ENCODE results near the gene COTL1.

COTL1 gene

DNA sequence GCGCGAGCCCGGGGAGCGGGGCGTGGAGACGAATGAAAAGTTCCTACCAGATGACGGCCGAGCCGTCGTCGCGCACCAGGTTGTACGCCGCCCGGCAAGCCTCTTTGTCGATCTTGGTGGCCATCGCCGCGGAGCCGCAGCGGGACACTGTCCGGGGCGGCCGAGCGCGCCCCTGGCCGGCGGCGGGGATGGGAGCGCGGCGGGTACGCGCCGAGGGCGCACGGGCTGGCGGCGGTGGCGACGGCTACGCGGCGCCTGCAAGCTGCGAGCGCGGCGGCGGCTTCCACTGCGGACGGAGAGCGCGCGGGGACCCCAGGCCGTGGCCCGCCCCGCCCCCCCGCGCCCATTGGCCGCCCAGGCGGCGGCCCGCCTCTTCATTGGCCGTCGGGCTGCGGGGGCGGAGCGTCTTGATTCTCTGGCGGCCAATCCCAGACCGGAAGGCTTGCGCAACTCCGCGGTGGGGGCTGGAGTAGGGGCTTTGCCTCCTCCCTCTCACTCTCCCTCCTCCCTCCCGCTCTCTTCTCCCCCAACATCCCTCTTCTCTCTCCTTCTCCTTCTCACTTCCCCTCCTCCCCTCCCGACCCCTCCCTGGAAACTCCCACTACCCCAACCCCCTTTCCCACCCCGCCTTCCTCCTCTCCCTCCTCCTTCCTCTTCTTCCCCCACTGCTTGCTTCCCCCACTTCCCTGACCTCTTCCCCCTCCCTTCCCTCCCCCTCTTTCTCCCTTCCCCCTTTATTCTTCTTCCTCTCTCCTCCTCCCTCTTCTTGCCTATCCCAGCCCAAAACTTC, at the start of gene COTL1:
COTL1 (minus strand) TSS at position 288 of the 790 bp plus-strand sequence; CDS start at position 124, 164 bp downstream.
- Histone ChIP-seq H3K4me1 (ENCODE audit: control insufficient read depth in 5 of 5, insufficient read depth in 5 of 5, low read length in 5 of 5) (peaks cover 7 to 53% (median 50%) of the 10 kb centered on the region in 5 donors), H3K27ac (ENCODE audit: low read depth, low read length) (peak within 1 kb of the TSS; percentile 83), H3K9me3 (ENCODE audit: control insufficient read depth in 5 of 5, low read length in 5 of 5) (no peaks in the 10 kb centered on the region), H3K9ac (ENCODE audit: low read length in 5 of 5) (peak within 1 kb of the TSS; percentile 26 to 75 (median 62)), H3K36me3 (ENCODE audit: control insufficient read depth in 5 of 5, insufficient read depth in 5 of 5, low read length in 5 of 5) (no peaks in the 10 kb centered on the region), H3K27me3 (ENCODE audit: control insufficient read depth in 5 of 5, insufficient read depth in 4 of 5, low read length in 5 of 5) (no peaks in the 10 kb centered on the region), H3K4me3 (ENCODE audit: low read depth in 1 of 5, low read length in 5 of 5) (peak within 1 kb of the TSS; percentile 79 to 89 (median 82))

DNA sequence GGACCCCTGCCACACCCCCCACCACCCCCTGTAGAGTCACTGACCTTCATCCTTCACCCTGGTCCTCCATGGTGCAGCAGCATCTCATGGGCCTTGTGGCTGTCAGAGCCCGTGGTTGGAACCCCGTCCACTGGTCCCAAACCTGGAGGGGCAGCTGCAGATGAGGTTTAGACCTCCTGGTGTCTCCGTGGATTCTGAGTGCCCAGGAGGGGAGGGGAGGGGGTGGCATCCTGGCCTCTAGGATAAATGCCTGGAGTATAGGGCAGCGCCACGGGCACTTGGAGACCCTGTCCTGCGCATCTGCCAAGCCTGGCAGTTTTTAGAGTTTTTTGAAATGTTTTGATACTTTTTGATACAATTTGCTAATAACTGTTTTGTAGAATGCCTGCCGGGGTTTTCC, 48.0 kb upstream of the COTL1 start:
- Histone ChIP-seq H3K9ac (ENCODE audit: low read length in 5 of 5) (no peak overlapping the region), H3K27ac (ENCODE audit: low read depth, low read length) (no peak overlapping the region), H3K4me1 (ENCODE audit: control insufficient read depth in 5 of 5, insufficient read depth in 5 of 5, low read length in 5 of 5) (peaks cover 0 to 7% (median 5%) of the 10 kb centered on the region in 5 donors), H3K9me3 (ENCODE audit: control insufficient read depth in 5 of 5, low read length in 5 of 5) (no peaks in the 10 kb centered on the region), H3K4me3 (ENCODE audit: low read depth in 1 of 5, low read length in 5 of 5) (no peak overlapping the region), H3K27me3 (ENCODE audit: control insufficient read depth in 5 of 5, insufficient read depth in 4 of 5, low read length in 5 of 5) (no peaks in the 10 kb centered on the region), H3K36me3 (ENCODE audit: control insufficient read depth in 5 of 5, insufficient read depth in 5 of 5, low read length in 5 of 5) (peaks cover 5 to 70% (median 51%) of the 10 kb centered on the region in 5 donors)

DNA sequence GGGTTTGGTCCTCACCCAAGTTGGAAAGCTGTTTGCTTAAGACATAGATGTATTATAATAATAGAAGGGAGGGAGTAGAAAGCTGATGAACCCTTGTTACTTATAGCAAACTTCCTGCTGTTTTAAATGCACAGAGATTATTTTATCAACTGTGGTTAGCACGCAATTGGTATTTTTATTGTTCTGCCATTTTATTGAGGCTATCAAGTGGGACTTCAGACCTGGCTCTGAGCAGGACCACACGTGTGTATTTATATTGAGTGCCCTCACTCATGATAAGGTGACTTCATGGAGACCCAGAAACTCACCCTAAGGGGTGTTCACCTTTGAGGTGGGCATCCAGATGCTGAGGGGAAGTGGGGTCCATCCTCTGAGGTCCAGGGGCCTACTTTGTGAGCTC, 47.5 kb upstream of the COTL1 start:
- H3K27ac ChIP-seq (ENCODE audit: low read depth, low read length), result no peak overlapping the region
- peaks cover 5 to 75% (median 56%) of the 10 kb centered on the region in 5 donors for H3K36me3 ChIP-seq (ENCODE audit: control insufficient read depth in 5 of 5, insufficient read depth in 5 of 5, low read length in 5 of 5)
- H3K4me1 ChIP-seq (ENCODE audit: control insufficient read depth in 5 of 5, insufficient read depth in 5 of 5, low read length in 5 of 5), result peaks cover 0 to 7% (median 5%) of the 10 kb centered on the region in 5 donors
- H3K9me3 ChIP-seq (ENCODE audit: control insufficient read depth in 5 of 5, low read length in 5 of 5), result no peaks in the 10 kb centered on the region
- H3K27me3 ChIP-seq (ENCODE audit: control insufficient read depth in 5 of 5, insufficient read depth in 4 of 5, low read length in 5 of 5), result no peaks in the 10 kb centered on the region
- H3K4me3 ChIP-seq (ENCODE audit: low read depth in 1 of 5, low read length in 5 of 5), result no peak overlapping the region
- H3K9ac ChIP-seq (ENCODE audit: low read length in 5 of 5), result no peak overlapping the region

- no peak overlapping the region for H3K9ac ChIP-seq (ENCODE audit: low read length in 5 of 5)
- no peaks in the 10 kb centered on the region for H3K9me3 ChIP-seq (ENCODE audit: control insufficient read depth in 5 of 5, low read length in 5 of 5)
- H3K27ac ChIP-seq (ENCODE audit: low read depth, low read length), result no peak overlapping the region
- no peaks in the 10 kb centered on the region for H3K27me3 ChIP-seq (ENCODE audit: control insufficient read depth in 5 of 5, insufficient read depth in 4 of 5, low read length in 5 of 5)
- no peak overlapping the region for H3K4me3 ChIP-seq (ENCODE audit: low read depth in 1 of 5, low read length in 5 of 5)
- peaks cover 0 to 7% (median 5%) of the 10 kb centered on the region in 5 donors for H3K4me1 ChIP-seq (ENCODE audit: control insufficient read depth in 5 of 5, insufficient read depth in 5 of 5, low read length in 5 of 5)
- peaks cover 5 to 90% (median 74%) of the 10 kb centered on the region in 5 donors for H3K36me3 ChIP-seq (ENCODE audit: control insufficient read depth in 5 of 5, insufficient read depth in 5 of 5, low read length in 5 of 5)
Measured at GRCh38 chr16:84663433-84664101, 45.7 kb upstream of the COTL1 start.

- Histone ChIP-seq H3K9ac (ENCODE audit: low read length in 5 of 5) (no peak overlapping the region), H3K36me3 (ENCODE audit: control insufficient read depth in 5 of 5, insufficient read depth in 5 of 5, low read length in 5 of 5) (peaks cover 5 to 91% (median 84%) of the 10 kb centered on the region in 5 donors), H3K9me3 (ENCODE audit: control insufficient read depth in 5 of 5, low read length in 5 of 5) (no peaks in the 10 kb centered on the region), H3K4me1 (ENCODE audit: control insufficient read depth in 5 of 5, insufficient read depth in 5 of 5, low read length in 5 of 5) (peaks cover 0 to 7% (median 4%) of the 10 kb centered on the region in 5 donors), H3K27me3 (ENCODE audit: control insufficient read depth in 5 of 5, insufficient read depth in 4 of 5, low read length in 5 of 5) (no peaks in the 10 kb centered on the region), H3K27ac (ENCODE audit: low read depth, low read length) (no peak overlapping the region), H3K4me3 (ENCODE audit: low read depth in 1 of 5, low read length in 5 of 5) (no peak overlapping the region)
Measured at GRCh38 chr16:84662471-84662870, 44.6 kb upstream of the COTL1 start.

- H3K4me3 ChIP-seq (ENCODE audit: low read depth in 1 of 5, low read length in 5 of 5), result no peak overlapping the region
- no peaks in the 10 kb centered on the region for H3K27me3 ChIP-seq (ENCODE audit: control insufficient read depth in 5 of 5, insufficient read depth in 4 of 5, low read length in 5 of 5)
- H3K4me1 ChIP-seq (ENCODE audit: control insufficient read depth in 5 of 5, insufficient read depth in 5 of 5, low read length in 5 of 5), result peaks cover 0 to 7% (median 4%) of the 10 kb centered on the region in 5 donors
- no peaks in the 10 kb centered on the region for H3K9me3 ChIP-seq (ENCODE audit: control insufficient read depth in 5 of 5, low read length in 5 of 5)
- no peak overlapping the region for H3K9ac ChIP-seq (ENCODE audit: low read length in 5 of 5)
- no peak overlapping the region for H3K27ac ChIP-seq (ENCODE audit: low read depth, low read length)
- H3K36me3 ChIP-seq (ENCODE audit: control insufficient read depth in 5 of 5, insufficient read depth in 5 of 5, low read length in 5 of 5), result peaks cover 5 to 99% (median 92%) of the 10 kb centered on the region in 5 donors
Measured at GRCh38 chr16:84661418-84662060, 43.7 kb upstream of the COTL1 start.

DNA sequence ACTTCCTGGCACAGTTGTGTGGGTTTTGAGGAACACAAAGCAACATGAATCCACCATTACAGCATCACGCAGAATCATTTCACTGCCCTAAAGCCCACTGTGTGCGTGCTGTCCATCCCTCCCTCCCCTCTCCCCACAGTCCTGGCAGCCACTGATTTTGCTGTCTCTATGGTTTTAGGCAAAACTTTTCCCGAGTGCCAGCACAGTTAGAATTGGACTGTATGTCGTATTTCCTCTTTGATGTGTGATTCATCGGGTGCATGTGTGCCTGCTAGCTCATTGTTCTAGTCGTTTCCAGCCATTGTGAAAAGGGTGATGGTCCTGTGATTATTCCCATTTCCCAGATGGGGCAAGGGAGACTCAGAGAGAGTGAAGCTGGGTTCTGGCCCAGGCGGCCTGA, 43.1 kb upstream of the COTL1 start:
- Histone ChIP-seq H3K9me3 (ENCODE audit: control insufficient read depth in 5 of 5, low read length in 5 of 5) (no peaks in the 10 kb centered on the region), H3K27ac (ENCODE audit: low read depth, low read length) (no peak overlapping the region), H3K4me3 (ENCODE audit: low read depth in 1 of 5, low read length in 5 of 5) (no peak overlapping the region), H3K9ac (ENCODE audit: low read length in 5 of 5) (no peak overlapping the region), H3K27me3 (ENCODE audit: control insufficient read depth in 5 of 5, insufficient read depth in 4 of 5, low read length in 5 of 5) (no peaks in the 10 kb centered on the region), H3K36me3 (ENCODE audit: control insufficient read depth in 5 of 5, insufficient read depth in 5 of 5, low read length in 5 of 5) (peaks cover 5 to 95% (median 87%) of the 10 kb centered on the region in 5 donors), H3K4me1 (ENCODE audit: control insufficient read depth in 5 of 5, insufficient read depth in 5 of 5, low read length in 5 of 5) (peaks cover 0 to 7% (median 4%) of the 10 kb centered on the region in 5 donors)

GRCh38 chr16:84659656-84660300, 41.9 kb upstream of the COTL1 start:
- Histone ChIP-seq H3K4me1 (ENCODE audit: control insufficient read depth in 5 of 5, insufficient read depth in 5 of 5, low read length in 5 of 5) (peaks cover 0 to 16% (median 4%) of the 10 kb centered on the region in 5 donors), H3K4me3 (ENCODE audit: low read depth in 1 of 5, low read length in 5 of 5) (no peak overlapping the region), H3K36me3 (ENCODE audit: control insufficient read depth in 5 of 5, insufficient read depth in 5 of 5, low read length in 5 of 5) (peaks cover 5 to 84% (median 77%) of the 10 kb centered on the region in 5 donors), H3K9ac (ENCODE audit: low read length in 5 of 5) (no peak overlapping the region), H3K27me3 (ENCODE audit: control insufficient read depth in 5 of 5, insufficient read depth in 4 of 5, low read length in 5 of 5) (no peaks in the 10 kb centered on the region), H3K9me3 (ENCODE audit: control insufficient read depth in 5 of 5, low read length in 5 of 5) (no peaks in the 10 kb centered on the region), H3K27ac (ENCODE audit: low read depth, low read length) (no peak overlapping the region)

GRCh38 chr16:84658690-84659089, 40.8 kb upstream of the COTL1 start:
- Histone ChIP-seq H3K9ac (ENCODE audit: low read length in 5 of 5) (no peak overlapping the region), H3K4me1 (ENCODE audit: control insufficient read depth in 5 of 5, insufficient read depth in 5 of 5, low read length in 5 of 5) (peaks cover 0 to 21% (median 2%) of the 10 kb centered on the region in 5 donors), H3K9me3 (ENCODE audit: control insufficient read depth in 5 of 5, low read length in 5 of 5) (no peaks in the 10 kb centered on the region), H3K36me3 (ENCODE audit: control insufficient read depth in 5 of 5, insufficient read depth in 5 of 5, low read length in 5 of 5) (peaks cover 3 to 78% (median 75%) of the 10 kb centered on the region in 5 donors), H3K4me3 (ENCODE audit: low read depth in 1 of 5, low read length in 5 of 5) (no peak overlapping the region), H3K27ac (ENCODE audit: low read depth, low read length) (no peak overlapping the region), H3K27me3 (ENCODE audit: control insufficient read depth in 5 of 5, insufficient read depth in 4 of 5, low read length in 5 of 5) (no peaks in the 10 kb centered on the region)
